Measurements from ENCODE around the gene SORL1.
"Not testable (repeated sequence)": the region's sequence is repeated elsewhere in the genome, so short reads cannot be mapped to it uniquely, and the experiment has no call there.

The SORL1 gene

DNA sequence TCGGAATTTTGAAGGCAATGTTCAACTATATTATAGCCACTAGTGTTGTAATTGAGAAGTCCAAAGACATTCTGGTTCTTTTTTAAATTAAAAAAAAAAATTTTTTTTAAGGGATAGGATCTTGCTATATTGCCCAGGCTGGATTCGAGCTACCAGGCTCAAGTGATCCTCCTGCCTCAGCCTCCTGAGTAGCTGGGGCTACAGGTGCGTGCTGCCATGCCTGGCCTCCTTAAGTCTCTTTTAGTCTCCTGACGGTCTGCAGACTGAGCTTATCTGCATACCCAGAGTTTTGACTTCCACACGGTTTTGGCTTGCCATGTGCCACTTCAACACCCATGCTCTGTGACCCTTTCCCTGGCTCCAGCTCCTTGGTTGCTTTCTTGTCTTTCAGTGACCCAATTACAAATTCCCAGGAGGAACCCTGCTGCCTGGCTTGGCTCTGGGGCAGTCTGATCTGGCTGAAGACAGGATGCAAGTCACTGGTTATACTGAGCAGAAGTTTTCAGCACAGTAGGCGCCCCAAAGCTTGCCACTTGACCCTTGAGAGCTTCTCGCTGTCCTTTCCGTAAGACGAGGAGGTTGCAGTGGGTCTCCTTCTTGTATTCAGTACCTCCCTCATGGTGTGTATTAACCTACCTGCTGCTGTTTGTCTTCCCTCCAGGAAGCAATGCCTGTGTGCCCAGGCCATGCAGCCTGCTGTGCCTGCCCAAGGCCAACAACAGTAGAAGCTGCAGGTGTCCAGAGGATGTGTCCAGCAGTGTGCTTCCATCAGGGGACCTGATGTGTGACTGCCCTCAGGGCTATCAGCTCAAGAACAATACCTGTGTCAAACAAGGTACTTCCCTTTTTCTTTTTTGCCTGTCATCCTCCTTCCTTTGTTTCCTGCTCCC, 114.4 kb downstream of the SORL1 start:
- no peak for DNase-seq
- in situ Hi-C loops (cut with HindIII; ENCODE audit: low pct_ligation_motif_present, low pct_unique_long_range_greater_than_20kb, low sequenced_read_pairs) = no loop called here

DNA sequence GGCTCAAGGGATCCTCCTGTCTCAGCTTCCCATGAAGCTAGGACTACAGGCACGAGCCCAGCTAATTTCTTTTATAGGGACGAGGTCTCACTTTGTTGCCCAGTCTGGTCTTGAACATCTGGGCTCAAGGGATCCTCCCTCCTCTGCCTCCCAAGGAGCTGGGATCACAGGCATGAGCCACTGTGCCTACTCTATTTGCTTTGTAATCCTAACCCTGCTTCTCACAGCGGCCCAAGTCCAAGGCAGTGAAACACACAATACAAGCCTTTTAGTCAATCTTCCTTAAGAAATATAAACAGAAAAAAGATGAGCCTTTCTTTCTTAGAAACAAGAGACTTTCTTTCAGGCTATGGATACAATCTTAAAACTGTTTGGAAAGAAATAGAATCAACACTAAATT, 115.9 kb downstream of the SORL1 start:
- in situ Hi-C loops (cut with HindIII; ENCODE audit: low pct_ligation_motif_present, low pct_unique_long_range_greater_than_20kb, low sequenced_read_pairs) = no loop called here
- DNase-seq = no peak

DNA sequence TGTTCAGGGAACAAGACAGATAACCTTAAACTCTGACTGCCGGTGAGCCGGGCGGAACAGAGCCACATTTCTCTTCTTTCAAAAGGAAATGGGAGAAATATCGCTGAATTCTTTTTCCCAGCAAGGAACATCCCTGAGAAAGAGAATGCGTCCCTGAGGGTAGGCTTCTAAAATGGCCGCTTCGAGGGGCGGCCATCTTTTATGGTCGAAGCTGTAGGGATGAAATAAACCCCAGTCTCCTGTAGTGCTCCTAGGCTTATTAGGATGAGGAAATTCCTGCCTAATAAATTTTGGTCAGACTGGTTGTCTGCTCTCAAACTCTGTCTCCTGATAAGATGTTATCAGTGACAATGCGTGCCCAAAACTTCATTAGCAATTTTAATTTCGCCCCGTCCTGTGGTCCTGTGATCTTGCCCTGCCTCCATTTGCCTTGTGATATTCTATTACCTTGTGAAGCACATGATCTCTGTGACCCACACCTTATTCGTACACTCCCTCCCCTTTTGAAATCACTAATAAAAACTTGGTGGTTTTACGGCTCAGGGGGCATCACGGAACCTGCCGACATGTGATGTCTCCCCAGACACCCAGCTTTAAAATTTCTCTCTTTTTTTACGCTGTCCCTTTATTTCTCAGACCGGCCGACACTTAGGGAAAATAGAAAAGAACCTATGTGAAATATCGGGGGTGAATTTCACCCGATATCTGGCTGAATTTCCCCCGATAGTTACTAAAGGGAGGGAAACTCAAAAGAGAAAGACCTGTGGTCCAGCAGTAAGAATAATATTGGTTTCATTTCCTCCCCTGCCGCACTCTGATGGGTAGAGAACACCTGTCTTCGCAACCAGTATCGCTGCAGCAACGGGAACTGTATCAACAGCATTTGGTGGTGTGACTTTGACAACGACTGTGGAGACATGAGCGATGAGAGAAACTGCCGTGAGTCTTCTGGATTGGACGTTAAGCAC, 117.5 kb downstream of the SORL1 start:
- in situ Hi-C loops (cut with HindIII; ENCODE audit: low pct_ligation_motif_present, low pct_unique_long_range_greater_than_20kb, low sequenced_read_pairs); DNase-seq: not testable (repeated sequence)

DNA sequence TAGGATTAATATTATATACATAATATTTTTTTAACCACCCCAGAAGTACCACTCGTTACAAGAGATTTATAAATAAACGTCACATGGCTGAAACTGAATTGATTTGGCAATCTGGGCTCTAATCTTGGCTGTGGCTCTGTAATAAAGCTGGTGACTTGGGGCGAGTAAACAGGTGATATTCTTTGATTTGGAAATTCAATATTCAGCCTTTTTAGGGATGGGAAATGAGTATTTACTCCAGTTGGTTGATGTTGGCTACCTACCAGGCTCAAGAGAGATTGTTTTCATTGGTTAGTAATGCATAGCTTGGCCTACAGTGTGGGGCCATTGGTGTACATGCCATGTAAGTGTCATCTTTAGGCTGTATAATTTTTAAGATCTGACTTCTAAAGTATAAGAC, 118.3 kb downstream of the SORL1 start:
- in situ Hi-C loops (cut with HindIII; ENCODE audit: low pct_ligation_motif_present, low pct_unique_long_range_greater_than_20kb, low sequenced_read_pairs) = no loop called here
- no peak for DNase-seq

DNA sequence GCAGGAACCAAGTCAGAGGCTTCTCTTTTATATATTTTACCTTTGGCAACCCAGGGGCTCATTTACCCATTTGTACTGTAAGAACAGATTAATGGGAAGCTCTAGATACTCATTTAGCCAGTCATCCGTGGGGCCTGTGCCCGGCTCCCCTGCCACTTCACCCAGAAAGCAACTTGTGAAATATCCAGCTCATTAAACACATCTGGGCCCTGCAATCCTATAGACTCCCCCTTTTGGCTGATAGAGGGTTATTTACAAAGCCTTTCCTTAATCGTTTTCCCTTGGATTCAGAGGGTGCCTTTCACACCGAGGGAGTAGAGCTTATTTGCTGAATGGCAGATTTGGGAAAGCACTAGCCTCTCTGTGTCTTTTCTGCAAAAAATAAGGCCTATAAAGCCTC, 119.4 kb downstream of the SORL1 start:
- in situ Hi-C loops (cut with HindIII; ENCODE audit: low pct_ligation_motif_present, low pct_unique_long_range_greater_than_20kb, low sequenced_read_pairs) = no loop called here
- DNase-seq = no peak

DNA sequence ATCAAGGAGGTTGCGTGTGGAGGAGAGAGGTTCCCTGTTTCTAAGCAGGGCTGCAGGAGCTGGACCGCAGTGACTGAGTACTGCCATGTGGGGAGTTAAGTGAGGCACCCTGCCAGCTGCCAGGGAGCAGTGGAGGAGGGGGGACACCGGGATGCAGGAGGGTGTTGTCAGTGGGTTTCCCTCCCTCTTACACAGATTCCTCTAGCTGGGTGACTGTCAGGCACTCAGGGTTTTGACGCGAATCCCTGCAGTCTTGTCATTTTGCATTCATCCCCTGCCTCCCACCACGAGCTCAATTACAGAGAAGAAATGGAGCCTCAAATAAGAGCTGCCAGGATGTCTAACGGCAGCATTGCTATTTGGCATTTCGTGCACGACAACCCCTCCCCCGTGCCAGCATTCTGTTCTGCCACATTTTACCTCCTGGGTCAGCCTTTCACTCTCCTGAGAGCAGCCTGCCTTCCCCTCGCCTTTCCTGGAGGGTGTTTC, 120.5 kb downstream of the SORL1 start:
- in situ Hi-C loops (cut with HindIII; ENCODE audit: low pct_ligation_motif_present, low pct_unique_long_range_greater_than_20kb, low sequenced_read_pairs) = no loop called here
- no peak for DNase-seq

DNA sequence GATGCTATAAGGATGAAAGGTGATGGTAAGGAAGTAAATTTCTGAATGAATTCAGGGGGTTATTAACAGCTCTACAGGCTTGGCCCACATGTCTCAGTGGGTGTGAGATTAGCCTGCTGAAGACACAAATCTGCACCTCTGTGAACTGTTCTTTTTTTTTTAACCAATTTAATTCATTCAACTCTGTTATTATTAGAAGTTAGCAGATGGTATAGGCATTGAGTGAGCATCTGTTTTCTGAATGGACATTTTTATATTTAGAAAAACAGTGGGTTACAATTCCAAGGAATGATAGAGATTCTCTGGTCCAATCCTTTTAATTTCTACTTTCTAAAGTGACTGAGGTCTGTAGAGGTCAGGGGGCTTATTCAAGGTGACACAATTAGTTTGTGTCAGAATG, 122.7 kb downstream of the SORL1 start:
- in situ Hi-C loops (cut with HindIII; ENCODE audit: low pct_ligation_motif_present, low pct_unique_long_range_greater_than_20kb, low sequenced_read_pairs) = no loop called here
- DNase-seq = no peak

DNA sequence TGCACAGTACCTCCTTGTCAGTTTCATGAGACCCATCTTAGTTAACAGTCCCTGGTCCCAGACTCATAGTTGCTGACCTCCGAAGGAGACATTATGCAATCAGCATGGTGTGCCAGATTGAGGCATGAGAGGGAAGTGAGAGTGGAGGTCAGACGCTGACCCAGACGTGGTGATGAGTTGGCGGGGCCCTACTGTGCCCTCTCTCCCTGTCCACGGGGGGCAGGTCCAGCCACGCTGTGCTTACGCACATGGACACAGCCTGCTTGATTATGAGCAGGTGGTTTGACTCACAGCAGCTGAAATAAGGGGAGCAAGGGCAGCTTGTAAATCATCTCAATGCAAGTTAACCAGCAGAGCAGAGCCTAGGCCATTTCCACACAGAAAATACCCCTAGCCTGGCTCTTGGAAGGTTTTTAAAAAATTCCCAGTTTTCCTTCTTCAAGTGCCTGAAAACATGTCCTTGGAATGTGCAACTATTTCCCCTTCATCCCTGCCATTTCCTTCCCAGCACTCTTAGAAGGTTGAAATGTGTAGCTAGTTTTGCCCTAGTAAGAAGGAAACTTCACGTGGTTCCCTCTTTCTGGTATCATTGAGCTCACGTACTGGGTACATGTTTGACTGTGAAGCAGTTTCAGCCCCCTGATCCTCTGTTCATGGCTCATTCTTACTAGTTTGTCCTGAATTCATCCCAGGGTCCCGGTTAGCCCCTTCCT, 123.3 kb downstream of the SORL1 start:
- in situ Hi-C loops (cut with HindIII; ENCODE audit: low pct_ligation_motif_present, low pct_unique_long_range_greater_than_20kb, low sequenced_read_pairs) = no loop called here
- peak; percentile 2 for DNase-seq

DNA sequence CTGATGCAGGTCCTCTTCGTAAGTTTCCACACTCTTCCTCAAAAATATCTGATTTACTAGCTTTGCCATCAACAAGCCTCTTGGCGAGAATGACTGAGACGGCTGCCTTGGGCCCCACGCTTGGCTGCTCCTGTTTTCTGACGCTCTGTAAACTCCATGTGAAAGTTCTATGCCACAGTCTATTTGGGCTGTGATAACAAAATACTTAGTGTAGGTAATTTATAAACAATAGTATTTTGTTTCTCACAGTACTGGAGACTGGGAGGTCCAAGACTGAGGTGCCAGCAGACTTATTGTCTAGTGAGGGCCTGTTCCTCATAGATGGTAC, 123.8 kb downstream of the SORL1 start:
- no peak for DNase-seq
- in situ Hi-C loops (cut with HindIII; ENCODE audit: low pct_ligation_motif_present, low pct_unique_long_range_greater_than_20kb, low sequenced_read_pairs) = no loop called here

DNA sequence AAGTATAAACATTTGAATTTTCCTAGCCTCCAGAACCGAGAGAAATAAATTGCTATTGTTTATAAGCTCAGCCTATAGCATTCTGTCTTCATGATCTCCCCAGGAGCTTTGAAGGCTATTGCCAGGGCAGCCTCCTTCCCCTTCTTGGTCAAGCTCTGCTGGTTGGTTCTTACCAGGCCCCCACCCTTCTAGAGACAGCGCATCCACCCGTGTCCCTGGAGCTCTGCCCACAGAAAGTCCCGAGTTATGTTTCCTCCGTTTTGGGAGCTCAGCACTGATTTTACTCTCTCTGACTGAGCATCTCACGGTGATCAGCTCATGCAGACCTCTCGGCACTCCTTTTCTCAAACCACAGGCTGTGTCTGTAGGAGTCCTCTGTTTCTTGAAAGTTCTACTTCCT, 124.4 kb downstream of the SORL1 start:
- no peak for DNase-seq
- in situ Hi-C loops (cut with HindIII; ENCODE audit: low pct_ligation_motif_present, low pct_unique_long_range_greater_than_20kb, low sequenced_read_pairs) = no loop called here

DNA sequence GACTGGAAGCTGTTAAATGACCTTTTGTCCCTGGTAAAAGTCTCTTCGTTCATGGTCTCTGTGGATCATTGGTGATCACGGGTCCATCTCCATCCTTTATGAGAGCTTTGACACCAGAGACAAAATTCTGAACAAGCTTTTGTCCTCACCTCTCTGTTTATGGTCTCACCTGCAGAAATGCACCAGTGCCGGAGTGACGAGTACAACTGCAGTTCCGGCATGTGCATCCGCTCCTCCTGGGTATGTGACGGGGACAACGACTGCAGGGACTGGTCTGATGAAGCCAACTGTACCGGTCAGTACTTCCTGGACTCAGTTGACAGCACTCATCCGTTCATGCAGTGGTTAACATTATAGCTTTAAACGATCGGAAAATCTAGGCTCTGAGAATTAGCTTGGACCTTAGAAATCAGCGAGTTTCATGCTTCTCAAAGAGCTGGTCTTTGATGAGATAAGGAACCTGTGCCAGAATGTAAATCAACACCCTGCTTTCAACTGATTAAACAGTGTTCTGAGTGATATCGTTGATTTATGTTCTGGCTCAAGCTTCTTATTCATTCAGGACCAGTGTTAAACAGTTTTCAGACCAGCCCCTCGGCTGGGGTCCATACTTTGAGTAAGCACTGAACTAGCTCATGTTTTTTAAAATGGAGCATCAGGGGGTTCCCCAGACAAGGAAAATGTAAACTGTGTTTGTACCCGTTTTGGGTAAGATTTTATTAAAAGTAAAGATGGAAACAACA, 125.2 kb downstream of the SORL1 start:
- in situ Hi-C loops (cut with HindIII; ENCODE audit: low pct_ligation_motif_present, low pct_unique_long_range_greater_than_20kb, low sequenced_read_pairs) = no loop called here
- DNase-seq = no peak

DNA sequence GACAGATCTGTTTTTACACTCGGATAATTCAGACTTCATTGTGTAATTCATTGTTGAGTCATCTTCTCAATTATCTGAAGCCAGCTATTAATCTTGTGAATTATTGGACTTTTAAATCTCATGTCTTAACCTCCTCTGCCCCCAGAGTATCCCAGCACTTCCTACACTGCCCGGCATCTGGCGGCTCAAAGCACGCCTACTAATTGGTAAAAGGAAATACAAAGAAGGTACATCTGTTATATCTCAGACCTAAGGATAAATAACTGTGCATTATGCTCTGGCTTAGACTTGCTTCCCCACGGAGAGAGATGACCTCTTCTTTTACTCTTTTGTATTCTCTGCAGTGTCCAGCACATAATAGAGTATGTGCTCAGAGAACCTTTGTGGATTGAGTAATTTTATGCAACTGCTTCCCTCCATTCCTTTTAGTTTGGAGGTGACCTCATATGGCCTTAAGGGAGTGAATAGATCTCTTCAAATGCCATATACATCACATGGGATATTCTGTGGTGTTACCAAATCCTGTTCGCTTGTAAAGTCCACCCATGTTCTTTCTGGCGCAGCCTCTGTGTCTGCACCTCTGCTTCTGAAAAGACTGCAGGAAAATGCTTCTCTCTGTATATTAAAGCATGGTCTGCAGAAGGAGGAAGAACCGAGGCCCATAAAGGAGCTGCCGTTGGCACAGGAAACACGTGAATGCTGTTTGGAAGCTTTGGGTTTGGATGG, 126.3 kb downstream of the SORL1 start:
- DNase-seq = no peak
- in situ Hi-C loops (cut with HindIII; ENCODE audit: low pct_ligation_motif_present, low pct_unique_long_range_greater_than_20kb, low sequenced_read_pairs) = no loop called here

DNA sequence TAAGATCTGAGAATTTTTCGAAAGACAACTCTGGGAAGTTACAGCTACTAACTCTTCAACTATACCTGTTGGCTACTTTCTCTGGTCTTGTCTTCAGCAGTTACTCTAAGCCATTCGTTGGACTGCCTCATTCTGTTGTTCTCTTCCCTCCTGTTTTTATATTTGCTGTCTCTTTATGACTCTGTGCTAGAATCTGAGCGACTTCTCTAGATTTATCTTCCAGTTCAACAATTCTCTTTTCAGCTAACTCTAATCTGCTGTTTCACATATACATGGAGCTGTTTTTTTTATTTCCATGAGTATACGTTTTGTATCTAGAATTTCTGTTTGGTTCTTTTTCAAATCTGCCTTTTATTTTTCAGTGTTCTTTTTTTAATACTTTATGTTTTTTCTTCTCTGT, 128.0 kb downstream of the SORL1 start:
- in situ Hi-C loops (cut with HindIII; ENCODE audit: low pct_ligation_motif_present, low pct_unique_long_range_greater_than_20kb, low sequenced_read_pairs) = no loop called here
- no peak for DNase-seq

DNA sequence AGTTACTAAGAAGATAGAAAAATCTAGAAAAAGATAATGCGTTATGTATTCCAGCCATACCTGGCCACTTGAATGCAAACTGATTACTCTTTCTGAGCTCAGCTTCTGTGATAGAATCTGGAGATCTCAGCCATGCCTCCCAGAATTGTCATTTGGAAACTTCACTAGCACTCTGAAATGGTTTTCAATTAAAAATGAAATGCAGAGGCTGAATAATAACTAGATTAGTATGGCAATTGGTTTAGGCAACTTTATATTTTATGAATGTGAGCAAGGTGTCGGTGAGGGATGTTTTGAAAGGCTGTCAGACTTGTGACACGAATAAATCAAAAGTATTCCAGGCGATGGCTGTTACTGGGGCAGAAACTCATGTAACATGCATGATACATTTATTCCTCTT, 129.5 kb downstream of the SORL1 start:
- in situ Hi-C loops (cut with HindIII; ENCODE audit: low pct_ligation_motif_present, low pct_unique_long_range_greater_than_20kb, low sequenced_read_pairs) = no loop called here
- DNase-seq = no peak

DNA sequence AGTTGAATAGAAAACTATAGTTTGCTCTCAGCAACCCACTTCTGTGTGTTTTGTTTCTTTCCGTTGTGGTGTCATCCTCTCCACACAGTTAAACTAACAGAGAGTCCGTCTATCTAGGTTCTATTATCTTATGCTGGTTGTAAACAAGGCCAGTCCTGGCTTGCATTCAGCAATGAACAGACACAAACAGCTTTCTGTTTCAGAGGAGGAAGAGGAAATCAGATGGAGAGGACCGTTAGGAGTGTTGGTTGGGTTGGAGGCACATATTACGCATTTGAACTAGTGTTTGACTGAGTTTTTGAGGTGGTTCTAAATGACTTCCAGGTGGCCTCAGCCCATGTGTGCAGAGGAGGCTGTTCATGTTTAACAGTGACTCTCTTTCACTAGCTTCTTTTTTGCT, 130.2 kb downstream of the SORL1 start:
- in situ Hi-C loops (cut with HindIII; ENCODE audit: low pct_ligation_motif_present, low pct_unique_long_range_greater_than_20kb, low sequenced_read_pairs) = no loop called here
- no peak for DNase-seq

DNA sequence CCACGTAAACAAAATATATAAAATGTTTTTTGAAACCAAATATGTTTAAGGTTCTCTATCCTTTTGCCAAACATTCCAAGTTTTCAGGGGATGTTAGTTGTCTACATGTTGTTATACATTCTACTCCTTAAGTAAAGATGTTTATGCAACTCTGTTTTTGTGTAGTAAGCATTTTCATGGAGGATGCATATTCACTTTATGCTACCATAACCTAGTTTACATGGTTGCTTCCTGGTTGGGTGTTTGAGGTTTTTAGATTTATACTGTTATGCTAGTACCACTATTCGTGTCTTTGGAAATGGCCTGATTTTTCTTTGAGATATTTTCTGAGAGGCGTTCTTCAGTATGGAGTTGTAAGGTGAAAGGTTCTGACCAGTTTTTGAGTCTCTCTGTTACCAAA, 131.7 kb downstream of the SORL1 start:
- in situ Hi-C loops (cut with HindIII; ENCODE audit: low pct_ligation_motif_present, low pct_unique_long_range_greater_than_20kb, low sequenced_read_pairs) = no loop called here
- DNase-seq = no peak

DNA sequence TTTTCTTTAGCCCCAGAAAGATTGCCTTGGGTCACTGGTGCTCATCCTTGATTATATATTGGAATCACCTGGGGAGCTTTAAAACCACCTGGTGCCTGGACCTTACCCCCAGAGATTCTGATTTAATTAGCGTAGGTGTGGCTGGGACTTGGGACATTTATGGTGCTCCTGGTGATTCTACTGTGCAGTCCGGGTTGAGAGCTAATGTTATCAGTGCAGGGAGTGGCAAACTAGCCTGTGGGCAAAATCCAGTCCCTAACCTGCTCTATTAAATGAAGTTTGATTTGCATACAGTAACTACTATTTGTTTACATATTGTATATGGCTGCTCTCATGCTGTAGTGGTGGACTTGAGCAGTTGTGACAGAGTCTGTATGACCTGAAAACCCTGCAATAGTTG, 134.6 kb downstream of the SORL1 start:
- in situ Hi-C loops (cut with HindIII; ENCODE audit: low pct_ligation_motif_present, low pct_unique_long_range_greater_than_20kb, low sequenced_read_pairs) = no loop called here
- DNase-seq = no peak

DNA sequence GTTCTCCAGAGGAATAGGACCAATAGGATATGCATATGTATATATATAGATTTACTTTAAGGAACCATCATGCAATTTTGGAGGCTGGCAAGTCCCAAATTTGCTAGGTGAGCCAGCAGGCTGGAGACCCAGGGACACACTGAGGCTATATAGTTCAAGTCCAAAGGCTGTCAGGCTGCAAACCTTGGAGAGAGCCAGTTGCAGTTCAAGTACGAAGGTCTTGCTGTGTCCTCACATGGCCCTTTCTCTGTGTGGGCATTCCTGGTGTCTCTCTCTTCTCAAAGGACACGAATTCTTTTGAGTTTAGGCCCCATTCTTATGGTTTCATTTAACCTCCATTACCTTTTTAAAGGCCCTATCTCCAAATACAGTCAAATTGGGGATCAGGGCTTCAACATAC, 135.1 kb downstream of the SORL1 start:
- DNase-seq = no peak
- in situ Hi-C loops (cut with HindIII; ENCODE audit: low pct_ligation_motif_present, low pct_unique_long_range_greater_than_20kb, low sequenced_read_pairs) = no loop called here

Data from ACHN (cell line).